ENCODE results near the gene THRA.

Gene THRA

GRCh38 chr17:40031706-40032105 lies 31.1 kb upstream of the THRA start:
- no peak overlapping the region for H3K4me3 ChIP-seq (ENCODE audit: low read length, poor library complexity, severe bottlenecking)
- no peak overlapping the region for H3K9ac ChIP-seq (ENCODE audit: low read depth, low read length, poor library complexity, severe bottlenecking)
- no peak for TF ChIP-seq EZH2phosphoT487 (IDR thresholded peaks at IDR 0.05; ENCODE audit: borderline replicate concordance)
- no peaks in the 10 kb centered on the region for H3K4me1 ChIP-seq (ENCODE audit: insufficient read depth, low read length, poor library complexity, severe bottlenecking)
- H3K79me2 ChIP-seq (ENCODE audit: insufficient read depth, low read length) = no peaks in the 10 kb centered on the region
- no peaks in the 10 kb centered on the region for H4K20me1 ChIP-seq (ENCODE audit: insufficient read depth, low read length, poor library complexity, severe bottlenecking)
- H3K36me3 ChIP-seq (ENCODE audit: insufficient read depth, low read length) = peaks cover 46% of the 10 kb centered on the region; the same call in 1 of the 2 replicates
- no peak overlapping the region for H3K4me2 ChIP-seq (ENCODE audit: low read depth, low read length, poor library complexity, severe bottlenecking)
- H2AFZ ChIP-seq (ENCODE audit: low read length) = no peak overlapping the region
- no peaks in the 10 kb centered on the region for H3K27me3 ChIP-seq (ENCODE audit: insufficient read depth, low read length, poor library complexity, severe bottlenecking)
- H3K9me2 ChIP-seq (replicated peaks; ENCODE audit: low read depth, low read length) = no peaks in the 10 kb centered on the region
- no peaks in the 10 kb centered on the region for H3F3A ChIP-seq (ENCODE audit: low read depth)
- H3K9me3 ChIP-seq (ENCODE audit: insufficient read depth, low read depth, low read length) = no peaks in the 10 kb centered on the region

- Histone ChIP-seq H3K27me3 (ENCODE audit: insufficient read depth, low read length, poor library complexity, severe bottlenecking) (no peaks in the 10 kb centered on the region), H3K36me3 (ENCODE audit: insufficient read depth, low read length) (peaks cover 45% of the 10 kb centered on the region; the same call in 1 of the 2 replicates), H3K4me1 (ENCODE audit: insufficient read depth, low read length, poor library complexity, severe bottlenecking) (no peaks in the 10 kb centered on the region), H3K9me2 (replicated peaks; ENCODE audit: low read depth, low read length) (no peaks in the 10 kb centered on the region), H2AFZ (ENCODE audit: low read length) (no peak overlapping the region), H3F3A (ENCODE audit: low read depth) (no peaks in the 10 kb centered on the region), H3K9ac (ENCODE audit: low read depth, low read length, poor library complexity, severe bottlenecking) (no peak overlapping the region), H3K79me2 (ENCODE audit: insufficient read depth, low read length) (no peaks in the 10 kb centered on the region), H3K4me2 (ENCODE audit: low read depth, low read length, poor library complexity, severe bottlenecking) (no peak overlapping the region), H3K4me3 (ENCODE audit: low read length, poor library complexity, severe bottlenecking) (no peak overlapping the region), H4K20me1 (ENCODE audit: insufficient read depth, low read length, poor library complexity, severe bottlenecking) (no peaks in the 10 kb centered on the region), H3K9me3 (ENCODE audit: insufficient read depth, low read depth, low read length) (no peaks in the 10 kb centered on the region)
- no peak for TF ChIP-seq EZH2phosphoT487 (IDR thresholded peaks at IDR 0.05; ENCODE audit: borderline replicate concordance)
- TF ChIP-seq CTCF (conservative IDR thresholded peaks at IDR 0.05; ENCODE audit: low read length) = no peak
Observed at GRCh38 chr17:40032322-40033320, 30.1 kb upstream of the THRA start.

- Histone ChIP-seq H3K36me3 (ENCODE audit: insufficient read depth, low read length) (peaks cover 45% of the 10 kb centered on the region; the same call in 1 of the 2 replicates), H3K4me2 (ENCODE audit: low read depth, low read length, poor library complexity, severe bottlenecking) (no peak overlapping the region), H3K9ac (ENCODE audit: low read depth, low read length, poor library complexity, severe bottlenecking) (no peak overlapping the region), H3K4me3 (ENCODE audit: low read length, poor library complexity, severe bottlenecking) (no peak overlapping the region), H3K79me2 (ENCODE audit: insufficient read depth, low read length) (no peaks in the 10 kb centered on the region), H4K20me1 (ENCODE audit: insufficient read depth, low read length, poor library complexity, severe bottlenecking) (no peaks in the 10 kb centered on the region), H3K4me1 (ENCODE audit: insufficient read depth, low read length, poor library complexity, severe bottlenecking) (no peaks in the 10 kb centered on the region), H3K9me3 (ENCODE audit: insufficient read depth, low read depth, low read length) (no peaks in the 10 kb centered on the region), H2AFZ (ENCODE audit: low read length) (no peak overlapping the region), H3K9me2 (replicated peaks; ENCODE audit: low read depth, low read length) (no peaks in the 10 kb centered on the region), H3F3A (ENCODE audit: low read depth) (no peaks in the 10 kb centered on the region), H3K27me3 (ENCODE audit: insufficient read depth, low read length, poor library complexity, severe bottlenecking) (no peaks in the 10 kb centered on the region)
- TF ChIP-seq CTCF (conservative IDR thresholded peaks at IDR 0.05; ENCODE audit: low read length) (no peak), EZH2phosphoT487 (IDR thresholded peaks at IDR 0.05; ENCODE audit: borderline replicate concordance) (no peak)
Observed at GRCh38 chr17:40033339-40033738, 29.4 kb upstream of the THRA start.

All from Loucy (cell line).